ENCODE data around the gene VAV2. TPM values are rescaled to one million over a fixed set of nuclear protein-coding genes. Genes with fewer than 3 reads are reported as not detected.

The VAV2 gene
- total RNA-seq, 4 donors from 2014 or later = 9.1 to 13.5 (median 10.1) TPM

GRCh38 chr9:133830711-133831110, 161.4 kb downstream of the VAV2 start:
- H3K27ac ChIP-seq (replicated peaks in 1 of 4) = no peak overlapping the region
- H3K4me3 ChIP-seq = no peak overlapping the region
- no peak for TF ChIP-seq EP300 (IDR thresholded peaks at IDR 0.05)
- no peak for TF ChIP-seq POLR2A (IDR thresholded peaks at IDR 0.05; ENCODE audit: low read depth)
- no peak for TF ChIP-seq CTCF (IDR thresholded peaks at IDR 0.05)
- TF ChIP-seq POLR2AphosphoS5 (IDR thresholded peaks at IDR 0.05) = no peak
- H3K27me3 ChIP-seq = no peaks in the 10 kb centered on the region
- H3K9me3 ChIP-seq = no peaks in the 10 kb centered on the region
- H3K4me1 ChIP-seq = peaks cover 4 to 24% (median 10%) of the 10 kb centered on the region in 4 donors
- intact Hi-C loops (cut with DNase I) = no loop called here
- 78% methylated on average over 3 of the region's 3 CpGs for WGBS
- H3K36me3 ChIP-seq = peaks cover 0 to 19% (median 6%) of the 10 kb centered on the region in 4 donors
- no peak for DNase-seq (ENCODE audit: extremely low spot score)

GRCh38 chr9:133830310-133830709, 161.8 kb downstream of the VAV2 start:
- TF ChIP-seq POLR2A (IDR thresholded peaks at IDR 0.05; ENCODE audit: low read depth) (no peak), POLR2AphosphoS5 (IDR thresholded peaks at IDR 0.05) (no peak), CTCF (IDR thresholded peaks at IDR 0.05) (no peak), EP300 (IDR thresholded peaks at IDR 0.05) (no peak)
- Histone ChIP-seq H3K27ac (replicated peaks in 1 of 4) (no peak overlapping the region), H3K27me3 (no peaks in the 10 kb centered on the region), H3K9me3 (no peaks in the 10 kb centered on the region), H3K4me3 (no peak overlapping the region), H3K36me3 (peaks cover 0 to 19% (median 6%) of the 10 kb centered on the region in 4 donors), H3K4me1 (peaks cover 4 to 23% (median 10%) of the 10 kb centered on the region in 4 donors)
- 88% methylated on average over 6 of the region's 6 CpGs for WGBS
- no peak for DNase-seq (ENCODE audit: extremely low spot score)
- intact Hi-C loops (cut with DNase I) = no loop called here

GRCh38 chr9:133828338-133828997, 163.7 kb downstream of the VAV2 start:
- Histone ChIP-seq H3K27me3 (no peaks in the 10 kb centered on the region), H3K4me1 (peaks cover 0 to 14% (median 8%) of the 10 kb centered on the region in 4 donors), H3K9me3 (no peaks in the 10 kb centered on the region), H3K4me3 (no peak overlapping the region), H3K27ac (replicated peaks in 1 of 4) (no peak overlapping the region), H3K36me3 (peaks cover 0 to 13% (median 6%) of the 10 kb centered on the region in 4 donors)
- no peak for TF ChIP-seq EP300 (IDR thresholded peaks at IDR 0.05)
- TF ChIP-seq POLR2AphosphoS5 (IDR thresholded peaks at IDR 0.05) = no peak
- TF ChIP-seq CTCF (IDR thresholded peaks at IDR 0.05) = no peak
- intact Hi-C loops (cut with DNase I) = no loop called here
- 91% methylated on average over 12 of the region's 25 CpGs for WGBS
- no peak for DNase-seq (ENCODE audit: extremely low spot score)

GRCh38 chr9:133826289-133827085, 165.6 kb downstream of the VAV2 start:
- intact Hi-C loops (cut with DNase I) = no loop called here
- H3K27me3 ChIP-seq = no peaks in the 10 kb centered on the region
- no peak for TF ChIP-seq POLR2AphosphoS5 (IDR thresholded peaks at IDR 0.05)
- TF ChIP-seq CTCF (IDR thresholded peaks at IDR 0.05) = no peak
- TF ChIP-seq EP300 (IDR thresholded peaks at IDR 0.05) = no peak
- TF ChIP-seq POLR2A (IDR thresholded peaks at IDR 0.05; ENCODE audit: low read depth) = no peak
- WGBS = 82% methylated on average over 8 of the region's 22 CpGs
- no peak overlapping the region for H3K4me3 ChIP-seq
- DNase-seq (ENCODE audit: extremely low spot score) = no peak
- H3K9me3 ChIP-seq = no peaks in the 10 kb centered on the region
- H3K36me3 ChIP-seq = peaks cover 0 to 5% (median 0%) of the 10 kb centered on the region in 4 donors
- peaks cover 0 to 14% (median 8%) of the 10 kb centered on the region in 4 donors for H3K4me1 ChIP-seq
- no peak overlapping the region for H3K27ac ChIP-seq (replicated peaks in 1 of 4)

All from esophagus muscularis mucosa (tissue), 4 donors.